Hepatocyte (in vitro differentiated cells): ENCODE data around the gene WRNIP1. TPM values are rescaled to one million over a fixed set of nuclear protein-coding genes. Genes with fewer than 3 reads are reported as not detected.
A peak's percentile ranks its signal among the peaks of the same experiment; 100 is the strongest.

ENCODE experiments used
- DNase-seq: peaks from one replicate; pipeline ENCODE4 v3.0.0-alpha.2; 2016; ENCODE audit warnings: low spot score
- H2AFZ ChIP-seq: fragments of 200-600 bp; sonication (generic); 2 replicates; pipeline ENCODE4 v1.6.0; 2016; ENCODE audit warnings: antibody characterized with exemption, mild to moderate bottlenecking
- H3K27ac ChIP-seq: fragments of 200-600 bp; sonication (generic); 2 replicates; pipeline ENCODE4 v1.5.1; 2016; ENCODE audit warnings: mild to moderate bottlenecking
- H3K27me3 ChIP-seq: fragments of 200-600 bp; sonication (generic); 2 replicates; pipeline ENCODE4 v1.6.1; 2016
- H3K36me3 ChIP-seq: fragments of 200-600 bp; sonication (generic); replicated peaks from 2 replicates; pipeline ENCODE4 v1.5.1; 2016; ENCODE audit warnings: low read depth; ENCODE audit not compliant: insufficient read depth
- H3K4me1 ChIP-seq: fragments of 200-600 bp; sonication (generic); 2 replicates; pipeline ENCODE4 v1.5.1; 2016; ENCODE audit warnings: mild to moderate bottlenecking, moderate library complexity; ENCODE audit not compliant: insufficient read depth
- H3K4me2 ChIP-seq: fragments of 200-600 bp; sonication (generic); 2 replicates; pipeline ENCODE4 v1.6.0; 2016
- H3K4me3 ChIP-seq: fragments of 200-600 bp; sonication (generic); 2 replicates; pipeline ENCODE4 v1.5.1; 2016; ENCODE audit warnings: mild to moderate bottlenecking
- H3K79me2 ChIP-seq: fragments of 200-600 bp; sonication (generic); 2 replicates; pipeline ENCODE4 v1.6.0; 2017; ENCODE audit warnings: mild to moderate bottlenecking
- H3K9me2 ChIP-seq: fragments of 200-600 bp; sonication (generic); replicated peaks from 2 replicates; pipeline ENCODE4 v1.6.0; 2017; ENCODE audit warnings: mild to moderate bottlenecking; ENCODE audit not compliant: insufficient read depth
- H3K9me3 ChIP-seq: fragments of 200-600 bp; sonication (generic); 2 replicates; pipeline ENCODE4 v1.5.1; 2016; ENCODE audit warnings: low read depth, mild to moderate bottlenecking
- H4K20me1 ChIP-seq: fragments of 200-600 bp; sonication (generic); 2 replicates; pipeline ENCODE4 v1.6.0; 2016; ENCODE audit warnings: mild to moderate bottlenecking; ENCODE audit not compliant: insufficient read depth, poor library complexity, severe bottlenecking
- EZH2 ChIP-seq: fragments of 200-600 bp; sonication (generic); IDR thresholded peaks from 2 replicates; pipeline ENCODE4 v1.6.1; 2016; ENCODE audit warnings: antibody characterized with exemption, mild to moderate bottlenecking, borderline replicate concordance
- EZH2phosphoT487 ChIP-seq: fragments of 200-600 bp; sonication (generic); IDR thresholded peaks from one replicate; pipeline ENCODE4 v1.6.1; 2018; ENCODE audit warnings: antibody characterized with exemption, mild to moderate bottlenecking, low read depth, moderate library complexity; ENCODE audit not compliant: unreplicated experiment, severe bottlenecking
- WGBS: methylation state at CpG from one replicate; pipeline ENCODE4 v1.1.6; 2016; ENCODE audit warnings: low lambda C conversion rate; ENCODE audit errors: missing lambda C conversion rate; 5-methylcytosine and 5-hydroxymethylcytosine counted together
- polyA plus RNA-seq: library from polyadenylated mRNA; unstranded; fragments of >200 nt; fragmentation: Nextera tagmentation; extraction: Ambion mirVana; gene quantifications from 2 replicates; pipeline ENCODE4 v1.2.1, GENCODE V29; 2016
- total RNA-seq: library from RNA; depleted of rRNA; stranded (reverse); fragments of >200 nt; gene quantifications from 2 replicates; pipeline ENCODE4 v1.2.3, GENCODE V29; 2014
- TF ChIP-seq, protein P1 (sequence below): fragments of 200-600 bp; sonication (generic); IDR thresholded peaks from 2 replicates; pipeline ENCODE4 v1.5.1; 2016; ENCODE audit warnings: antibody characterized with exemption, mild to moderate bottlenecking; ENCODE audit not compliant: poor library complexity

WRNIP1 gene
- total and polyA plus RNA-seq, 2 experiments from 2014 or later, result 47.6 to 54.6 TPM

DNA sequence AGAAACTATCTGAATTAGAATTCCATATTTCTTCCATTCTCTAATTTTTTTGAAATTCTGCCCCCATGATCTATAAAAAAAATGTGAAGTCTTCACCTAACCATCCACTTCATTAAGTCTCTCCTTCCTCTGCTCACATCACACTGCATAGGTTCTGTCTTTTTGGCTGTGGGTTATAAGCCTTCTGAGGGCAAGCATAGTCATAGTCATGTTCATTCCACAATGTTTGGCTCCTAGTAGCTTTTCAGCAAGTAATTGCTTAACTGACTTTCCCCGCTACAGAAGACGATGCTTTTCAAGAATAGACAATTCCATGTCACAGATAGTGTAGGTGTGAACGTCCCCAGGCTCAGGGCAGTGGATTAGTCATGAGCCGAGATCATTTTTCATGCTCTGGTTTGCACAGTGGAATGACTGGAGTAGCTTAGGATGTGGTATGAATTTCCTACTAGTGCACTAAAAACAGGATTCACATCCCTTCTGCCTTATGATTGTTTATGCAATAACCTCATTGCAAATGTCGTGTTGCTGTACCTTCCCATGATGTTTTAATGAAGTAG is 29.1 kb downstream of the WRNIP1 start:
- Histone ChIP-seq H3K79me2 (peaks cover 6% of the 10 kb centered on the region), H4K20me1 (no peaks in the 10 kb centered on the region), H3K36me3 (no peaks in the 10 kb centered on the region), H3K4me1 (peaks cover 8% of the 10 kb centered on the region), H3K4me2 (no peak overlapping the region), H3K27me3 (no peaks in the 10 kb centered on the region), H3K4me3 (no peak overlapping the region), H3K9me3 (no peaks in the 10 kb centered on the region), H3K27ac (peak overlapping the region; percentile 54), H2AFZ (no peak overlapping the region), H3K9me2 (no peaks in the 10 kb centered on the region)
- TF ChIP-seq, protein P1, sequence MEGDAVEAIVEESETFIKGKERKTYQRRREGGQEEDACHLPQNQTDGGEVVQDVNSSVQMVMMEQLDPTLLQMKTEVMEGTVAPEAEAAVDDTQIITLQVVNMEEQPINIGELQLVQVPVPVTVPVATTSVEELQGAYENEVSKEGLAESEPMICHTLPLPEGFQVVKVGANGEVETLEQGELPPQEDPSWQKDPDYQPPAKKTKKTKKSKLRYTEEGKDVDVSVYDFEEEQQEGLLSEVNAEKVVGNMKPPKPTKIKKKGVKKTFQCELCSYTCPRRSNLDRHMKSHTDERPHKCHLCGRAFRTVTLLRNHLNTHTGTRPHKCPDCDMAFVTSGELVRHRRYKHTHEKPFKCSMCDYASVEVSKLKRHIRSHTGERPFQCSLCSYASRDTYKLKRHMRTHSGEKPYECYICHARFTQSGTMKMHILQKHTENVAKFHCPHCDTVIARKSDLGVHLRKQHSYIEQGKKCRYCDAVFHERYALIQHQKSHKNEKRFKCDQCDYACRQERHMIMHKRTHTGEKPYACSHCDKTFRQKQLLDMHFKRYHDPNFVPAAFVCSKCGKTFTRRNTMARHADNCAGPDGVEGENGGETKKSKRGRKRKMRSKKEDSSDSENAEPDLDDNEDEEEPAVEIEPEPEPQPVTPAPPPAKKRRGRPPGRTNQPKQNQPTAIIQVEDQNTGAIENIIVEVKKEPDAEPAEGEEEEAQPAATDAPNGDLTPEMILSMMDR, result no peak
- no peak for TF ChIP-seq EZH2
- no peak for TF ChIP-seq EZH2phosphoT487
- DNase-seq, result no peak
- 78% methylated on average over 5 of the region's 5 CpGs for WGBS

DNA sequence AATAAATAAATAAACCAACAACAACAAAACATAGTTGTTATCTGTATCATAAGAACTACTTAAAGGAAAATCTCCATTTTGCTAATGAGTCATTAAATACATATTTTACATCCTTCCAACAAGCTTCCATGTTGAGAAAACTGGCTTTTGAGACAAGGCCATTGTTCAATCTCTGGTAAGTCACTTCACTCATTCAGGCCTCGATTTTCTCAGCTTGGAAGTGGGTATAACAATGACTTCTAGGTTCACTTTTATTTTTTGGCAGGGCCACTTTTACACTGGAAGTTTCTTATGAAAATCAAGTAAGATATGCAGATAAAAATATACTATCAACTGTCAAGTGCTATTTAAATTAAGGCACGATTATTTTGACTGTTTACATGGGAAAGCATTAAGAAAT is 30.0 kb downstream of the WRNIP1 start:
- H3K9me2 ChIP-seq, result no peaks in the 10 kb centered on the region
- H3K9me3 ChIP-seq, result no peaks in the 10 kb centered on the region
- no peaks in the 10 kb centered on the region for H3K36me3 ChIP-seq
- H3K4me1 ChIP-seq, result peaks cover 8% of the 10 kb centered on the region
- H3K79me2 ChIP-seq, result peaks cover 6% of the 10 kb centered on the region
- no peak for DNase-seq
- no peak overlapping the region for H3K4me3 ChIP-seq
- no peak overlapping the region for H3K4me2 ChIP-seq
- 97% methylated on average over 2 of the region's 2 CpGs for WGBS
- no peaks in the 10 kb centered on the region for H3K27me3 ChIP-seq
- TF ChIP-seq, protein P1, result no peak
- TF ChIP-seq EZH2 (no peak), EZH2phosphoT487 (no peak)
- H4K20me1 ChIP-seq, result no peaks in the 10 kb centered on the region
- no peak overlapping the region for H2AFZ ChIP-seq
- H3K27ac ChIP-seq, result no peak overlapping the region

DNA sequence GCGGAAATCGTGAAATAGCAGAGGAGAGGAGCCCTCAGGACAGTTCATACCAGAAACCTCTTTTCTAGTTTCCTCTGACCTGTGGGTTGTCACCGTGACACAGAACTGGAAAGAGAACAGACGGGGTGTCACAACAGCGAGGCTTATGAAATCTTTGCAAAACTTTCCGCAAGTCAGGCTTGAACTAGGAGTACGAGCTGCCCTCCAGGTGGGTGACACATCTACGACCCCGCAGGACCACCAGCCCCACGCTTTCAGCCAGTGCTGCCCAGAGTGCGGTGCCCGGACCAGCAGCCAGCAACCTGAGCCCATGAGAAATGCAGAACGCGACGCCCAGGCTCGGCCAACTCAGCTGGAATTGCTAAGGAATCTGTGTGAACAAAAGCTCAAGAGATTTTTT is 30.8 kb downstream of the WRNIP1 start:
- Histone ChIP-seq H2AFZ (no peak overlapping the region), H3K4me3 (no peak overlapping the region), H3K27ac (no peak overlapping the region), H3K79me2 (peaks cover 6% of the 10 kb centered on the region), H3K9me2 (no peaks in the 10 kb centered on the region), H3K36me3 (no peaks in the 10 kb centered on the region), H3K4me2 (no peak overlapping the region), H3K9me3 (no peaks in the 10 kb centered on the region), H3K4me1 (peaks cover 8% of the 10 kb centered on the region), H4K20me1 (no peaks in the 10 kb centered on the region), H3K27me3 (no peaks in the 10 kb centered on the region)
- 88% methylated on average over 16 of the region's 16 CpGs for WGBS
- TF ChIP-seq EZH2, result no peak
- TF ChIP-seq, protein P1, result no peak
- no peak for TF ChIP-seq EZH2phosphoT487
- no peak for DNase-seq
